Lower leg skin (tissue), 4 donors: Measurements from ENCODE around the gene NPM3. TPM values are rescaled to one million over a fixed set of nuclear protein-coding genes. Genes with fewer than 3 reads are reported as not detected.

Source experiments
- DNase-seq, 2 donors: peaks; one replicate each; pipeline ENCODE4 v3.0.0-alpha.2; 2019; ENCODE audit warnings: low spot score in 2 of 2
- H3K4me3 ChIP-seq: fragments of 200-600 bp; sonication (generic); 2 replicates; pipeline ENCODE4 v1.5.1; 2017; ENCODE audit warnings: mild to moderate bottlenecking, low read depth; ENCODE audit not compliant: poor library complexity, severe bottlenecking
- CTCF ChIP-seq, 3 donors: fragments of 450-650 bp; IDR thresholded peaks; one replicate each; pipeline ENCODE4 v1.5.1; 2016; ENCODE audit warnings: antibody characterized with exemption in 3 of 3, mild to moderate bottlenecking in 3 of 3, moderate library complexity in 2 of 3
- POLR2A ChIP-seq, 2 donors: fragments of 450-650 bp; IDR thresholded peaks; one replicate each; pipeline ENCODE4 v1.6.1; 2016 to 2017; ENCODE audit warnings: antibody characterized with exemption in 2 of 2, mild to moderate bottlenecking in 1 of 2, moderate library complexity in 1 of 2
- WGBS, 2 donors: methylation state at CpG; one replicate each; pipeline ENCODE4 v1.1.5; 2018; 5-methylcytosine and 5-hydroxymethylcytosine counted together
- intact Hi-C: fragments of 100-400 bp; cut with DNase I; formaldehyde crosslinking; loops from one replicate; pipeline ENCODE4 v1.15.0; 2023; ENCODE audit warnings: low total_unique reads
- total RNA-seq, 4 donors: library from RNA; depleted of rRNA; stranded (reverse); fragments of >200 nt; gene quantifications; one replicate each; pipeline ENCODE4 v1.1.0, GENCODE V29; 2016

Gene NPM3
- total RNA-seq, 4 donors from 2014 or later = 24.6 to 37.7 (median 27.4) TPM

GRCh38 chr10:101748496-101748895, 34.8 kb downstream of the NPM3 start:
- intact Hi-C loops = no loop called here
- 74 to 84% methylated on average over 3 of the region's 3 CpGs for WGBS, 2 donors
- DNase-seq = no peak
- TF ChIP-seq CTCF (IDR thresholded peaks at IDR 0.05) (no peak), POLR2A (IDR thresholded peaks at IDR 0.05) (no peak)
- no peak overlapping the region for H3K4me3 ChIP-seq

GRCh38 chr10:101745074-101745696, 38.1 kb downstream of the NPM3 start:
- WGBS, 2 donors = 73% methylated on average over 9 of the region's 9 CpGs
- H3K4me3 ChIP-seq = no peak overlapping the region
- intact Hi-C loops = no loop called here
- no peak for TF ChIP-seq POLR2A (IDR thresholded peaks at IDR 0.05)
- peak in 1 of 2 donors; percentile 32 for DNase-seq

GRCh38 chr10:101744267-101744666, 39.0 kb downstream of the NPM3 start:
- whole genome bisulfite sequencing, 2 donors = 74 to 81% methylated on average over 3 of the region's 3 CpGs
- TF ChIP-seq CTCF (IDR thresholded peaks at IDR 0.05) (no peak), POLR2A (IDR thresholded peaks at IDR 0.05) (no peak)
- intact Hi-C loops = no loop called here
- H3K4me3 ChIP-seq = no peak overlapping the region
- DNase-seq = peak in 1 of 2 donors; percentile 26

- no peak overlapping the region for H3K4me3 ChIP-seq
- TF ChIP-seq CTCF (IDR thresholded peaks at IDR 0.05) (no peak), POLR2A (IDR thresholded peaks at IDR 0.05) (no peak)
- intact Hi-C loops = no loop called here
- WGBS, 2 donors = 46 to 49% methylated on average over 2 of the region's 2 CpGs
- DNase-seq = no peak
Measured at GRCh38 chr10:101741938-101742337, 41.3 kb downstream of the NPM3 start.

- WGBS, 2 donors = 65 to 77% methylated on average over 3 of the region's 3 CpGs
- intact Hi-C loops = no loop called here
- peak in 1 of 2 donors; percentile 36 for DNase-seq
- no peak overlapping the region for H3K4me3 ChIP-seq
- no peak for TF ChIP-seq CTCF (IDR thresholded peaks at IDR 0.05)
- no peak for TF ChIP-seq POLR2A (IDR thresholded peaks at IDR 0.05)
Measured at GRCh38 chr10:101736666-101737065, 46.6 kb downstream of the NPM3 start.

GRCh38 chr10:101732096-101732495, 51.1 kb downstream of the NPM3 start:
- no peak for DNase-seq
- 78 to 82% methylated on average over 1 of the region's 1 CpG for WGBS, 2 donors
- H3K4me3 ChIP-seq = no peak overlapping the region
- TF ChIP-seq POLR2A (IDR thresholded peaks at IDR 0.05) = no peak
- intact Hi-C loops = no loop called here

Other genes starting within 250 kb of the NPM3 start
- 10 to 100 TPM; 13.6 to 19.9 (median 17.1) TPM for gene POLL, start 195.2 kb downstream of the NPM3 start, total RNA-seq
- 10 to 100 TPM in 3 of 4 donors, 1 to 10 TPM in 1; 9.6 to 18.4 (median 11.4) TPM for gene DPCD, start 195.1 kb downstream of the NPM3 start, total RNA-seq
- 100 to 1,000 TPM in 1 of 4 donors, 10 to 100 TPM in 3; 51.9 to 102 (median 69.6) TPM for gene FBXW4, start 88.3 kb downstream of the NPM3 start, total RNA-seq
- gene FGF8, start 7.3 kb downstream of the NPM3 start, total RNA-seq = not detected
- gene OGA, start 35.0 kb upstream of the NPM3 start, total RNA-seq = 100 to 1,000 TPM in 3 of 4 donors, 10 to 100 TPM in 1; 72.2 to 188 (median 116) TPM
- gene KCNIP2, start 60.4 kb upstream of the NPM3 start, total RNA-seq = 1 to 10 TPM; 1.7 to 5.2 (median 3.1) TPM